K562 (cell line): ENCODE data around the gene MFAP2. TPM values are rescaled to one million over a fixed set of nuclear protein-coding genes. Genes with fewer than 3 reads are reported as not detected.

ENCODE experiments used
- AFF1 ChIP-seq, 2 experiments: fragments of 450-650 bp; IDR thresholded peaks; 2 replicates each; pipeline ENCODE4 v1.6.1; 2018; ENCODE audit warnings: mild to moderate bottlenecking in 2 of 2, low read depth in 1 of 2; ENCODE audit not compliant: partially characterized antibody in 2 of 2
- ARID2 ChIP-seq: fragments of 450-650 bp; IDR thresholded peaks from 2 replicates; pipeline ENCODE4 v1.6.1; 2017; ENCODE audit warnings: antibody characterized with exemption, mild to moderate bottlenecking
- CHD4 ChIP-seq: fragments of 200-600 bp; sonication (generic); IDR thresholded peaks from 3 replicates; pipeline ENCODE4 v1.6.1; 2012; ENCODE audit warnings: low read depth, mild to moderate bottlenecking, mixed read lengths, low read length, inconsistent platforms; ENCODE audit not compliant: insufficient read depth, insufficient replicate concordance, poor library complexity, severe bottlenecking
- CTCFL ChIP-seq: IDR thresholded peaks from 2 replicates; pipeline ENCODE4 v1.6.1; 2011; ENCODE audit warnings: borderline replicate concordance, low read depth, mild to moderate bottlenecking, moderate library complexity, low read length; ENCODE audit not compliant: insufficient read depth, poor library complexity, severe bottlenecking
- DMBX1 ChIP-seq: fragments of 250-450 bp; sonication (Bioruptor Pico); IDR thresholded peaks from 2 replicates; pipeline ENCODE4 v1.8.0; 2022; ENCODE audit warnings: inconsistent platforms, mild to moderate bottlenecking, moderate library complexity, borderline replicate concordance
- FIP1L1 ChIP-seq: fragments of 200-400 bp; formaldehyde crosslinking; IDR thresholded peaks from 2 replicates; pipeline ENCODE4 v1.6.1; 2018; ENCODE audit warnings: mild to moderate bottlenecking, low read depth, low read length; ENCODE audit not compliant: poor library complexity, severe bottlenecking
- FOXM1 ChIP-seq, 2 experiments: fragments of 450-650 bp in 1 of 2; sonication (generic) in 1 of 2; formaldehyde crosslinking in 1 of 2; IDR thresholded peaks; 2 replicates each; pipeline versions ENCODE4 v1.6.1 to v1.9.0; 2017 to 2022; ENCODE audit warnings: low read depth in 2 of 2, mild to moderate bottlenecking in 2 of 2, missing genetic modification reagents in 1 of 2, moderate library complexity in 1 of 2
- GABPB1 ChIP-seq: sonication (generic); formaldehyde crosslinking; IDR thresholded peaks from 2 replicates; pipeline ENCODE4 v1.8.0; 2022; ENCODE audit warnings: mild to moderate bottlenecking, missing genetic modification reagents
- HNRNPL ChIP-seq: fragments of 200-400 bp; formaldehyde crosslinking; IDR thresholded peaks from 2 replicates; pipeline ENCODE4 v1.6.1; 2017; ENCODE audit warnings: low read depth, mild to moderate bottlenecking, low read length
- KDM2B ChIP-seq: fragments of 250-450 bp; sonication (Bioruptor Pico); IDR thresholded peaks from 2 replicates; pipeline ENCODE4 v1.8.0; 2021; ENCODE audit warnings: mild to moderate bottlenecking, moderate library complexity
- NR2C2 ChIP-seq, 2 experiments: fragments of 200-800 bp in 1 of 2; sonication (Bioruptor generic) in 1 of 2; sonication (generic) in 1 of 2; formaldehyde crosslinking in 1 of 2; IDR thresholded peaks; 2 replicates each; pipeline versions ENCODE4 v1.6.1 to v1.8.0; 2016 to 2022; ENCODE audit warnings: mild to moderate bottlenecking in 1 of 2, missing compliant biosample characterization in 1 of 2, missing genetic modification characterization in 1 of 2, missing genetic modification reagents in 1 of 2
- POLR2H ChIP-seq: IDR thresholded peaks from 2 replicates; pipeline ENCODE4 v1.6.1; 2016; ENCODE audit warnings: missing genetic modification characterization, low read depth, mild to moderate bottlenecking, control low read depth, missing compliant biosample characterization, moderate library complexity
- ZBTB49 ChIP-seq: sonication (generic); formaldehyde crosslinking; IDR thresholded peaks from 2 replicates; pipeline ENCODE4 v1.8.0; 2022; ENCODE audit warnings: missing genetic modification reagents, mild to moderate bottlenecking, borderline replicate concordance
- ZNF134 ChIP-seq: fragments of 250-450 bp; sonication (Bioruptor Pico); conservative IDR thresholded peaks from 2 replicates; pipeline ENCODE4 v1.4.0; 2020
- ZNF239 ChIP-seq: fragments of 250-450 bp; sonication (Bioruptor Pico); IDR thresholded peaks from 2 replicates; pipeline ENCODE4 v1.4.0; 2020; ENCODE audit warnings: mild to moderate bottlenecking
- ZNF77 ChIP-seq: fragments of 250-450 bp; sonication (Bioruptor Pico); IDR thresholded peaks from 2 replicates; pipeline ENCODE4 v1.5.0; 2020
- polyA plus RNA-seq, 8 experiments: library from polyadenylated mRNA; depleted of rRNA in 4 of 8; stranded (reverse) in 5 of 8; unstranded in 3 of 8; fragments of >200 nt; fragmentation: Nextera tagmentation in 2 of 8; fragmentation: Illumina TruSeq in 1 of 8; extraction: Ambion mirVana in 2 of 8; extraction: Trizol in 1 of 8; gene quantifications; 2 replicates each; pipeline versions ENCODE4 v1.2.1 to v1.2.3, GENCODE V29; 2011 to 2014; ENCODE audit warnings: inconsistent platforms in 1 of 8, missing spikeins in 1 of 8
- total RNA-seq, 7 experiments: library from RNA; depleted of rRNA in 6 of 7; stranded (reverse); fragments of >200 nt in 6 of 7; fragmentation: Illumina TruSeq in 2 of 7; extraction: Trizol in 2 of 7; gene quantifications; 2 replicates each; pipeline versions ENCODE4 v1.2.1 to v1.2.3, GENCODE V29; 2011 to 2021; ENCODE audit warnings: low replicate concordance in 1 of 7

Gene MFAP2
- total and polyA plus RNA-seq, 9 of the 15 experiments (the other 6 are each of a cell fraction or from before 2014, with no cell fraction given) = not detected

GRCh38 chr1:17011439-17012307 lies 31.3 kb upstream of the MFAP2 start, which contains the start of gene ATP13A2 (continued):
- TF ChIP-seq ZBTB49 (CRISPR knock-in tag) = no peak
- no peak for TF ChIP-seq ZNF77 (CRISPR knock-in tag)
- no peak for TF ChIP-seq HNRNPL
- 0 out of 2 replicates have a peak, but pooled peaks have one; percentile 8 for TF ChIP-seq GABPB1 (CRISPR knock-in tag)
- TF ChIP-seq AFF1 (IDR thresholded peaks at IDR 0.05; ENCODE audit: low read depth in 1 of 2, partially characterized antibody in 2 of 2) = peak in 1 of 2 experiments; percentile 60
- TF ChIP-seq ARID2 = no peak
- no peak for TF ChIP-seq ZNF239 (CRISPR knock-in tag)
- TF ChIP-seq KDM2B (CRISPR knock-in tag) = peak; percentile 7; the same call in 1 of the 2 replicates
- no peak for TF ChIP-seq FOXM1 (IDR thresholded peaks at IDR 0.05; ENCODE audit: low read depth)
- TF ChIP-seq FOXM1 (CRISPR knock-in tag; IDR thresholded peaks at IDR 0.05; ENCODE audit: low read depth) = peak; percentile 17; the same call in 1 of the 2 replicates
- TF ChIP-seq CHD4 = no peak
- no peak for TF ChIP-seq POLR2H (tag)
- TF ChIP-seq NR2C2 (CRISPR knock-in tag; IDR thresholded peaks at IDR 0.05) = peak; percentile 69
- peak; percentile 60; the same call in 1 of the 2 replicates for TF ChIP-seq NR2C2 (tag; IDR thresholded peaks at IDR 0.05)
- TF ChIP-seq FIP1L1 = no peak
- TF ChIP-seq DMBX1 = 0 out of 2 replicates have a peak, but pooled peaks have one; percentile 10
- TF ChIP-seq CTCFL = no peak
- TF ChIP-seq ZNF134 (CRISPR knock-in tag) = no peak
